CD4-positive, alpha-beta memory T cell (primary cell): ENCODE data around the gene MCM3AP. TPM values are rescaled to one million over a fixed set of nuclear protein-coding genes. Genes with fewer than 3 reads are reported as not detected.
"Not testable (repeated sequence)": the region's sequence is repeated elsewhere in the genome, so short reads cannot be mapped to it uniquely, and the experiment has no call there.

ENCODE experiments used
- CTCF ChIA-PET: fragments of 350-600 bp; sonication (Branson Sonifier 250); formaldehyde crosslinking; loops from one replicate; lab custom pipeline; 2021; ENCODE audit warnings: inconsistent platforms; ENCODE audit not compliant: partially characterized antibody; lab: Charles Lee
- POLR2A ChIA-PET: fragments of 350-600 bp; sonication (Branson Sonifier 250); formaldehyde crosslinking; loops from one replicate; lab custom pipeline; 2021; ENCODE audit not compliant: partially characterized antibody; lab: Charles Lee
- DNase-seq, 5 donors: peaks; one replicate each; pipeline versions ENCODE4 v3.0.0 to v3.0.0-alpha.2; 2020 to 2022; ENCODE audit warnings: mixed read lengths in 1 of 5
- H3K27ac ChIP-seq: one replicate; pipeline ENCODE4 v1.7.0; 2013; ENCODE audit warnings: low read depth, low read length
- H3K27me3 ChIP-seq: 2 replicates; pipeline ENCODE4 v1.7.0; 2013; ENCODE audit warnings: mild to moderate bottlenecking, low read length, moderate library complexity; ENCODE audit not compliant: insufficient read depth
- H3K36me3 ChIP-seq: 2 replicates; pipeline ENCODE4 v1.7.0; 2013; ENCODE audit warnings: mild to moderate bottlenecking, low read length, moderate library complexity; ENCODE audit not compliant: insufficient read depth
- H3K4me1 ChIP-seq: 2 replicates; pipeline ENCODE4 v1.7.0; 2013; ENCODE audit warnings: mild to moderate bottlenecking, low read length, moderate library complexity; ENCODE audit not compliant: insufficient read depth
- H3K4me3 ChIP-seq, 2 donors: one replicate each; pipeline ENCODE4 v1.7.0; 2013; ENCODE audit warnings: low read length in 2 of 2, mild to moderate bottlenecking in 1 of 2
- H3K9me3 ChIP-seq, 2 donors: one replicate each; pipeline ENCODE4 v1.7.0; 2013; ENCODE audit warnings: low read length in 2 of 2, control low read depth in 1 of 2; ENCODE audit not compliant: control insufficient read depth in 1 of 2
- H3K27ac Mint-ChIP-seq, 7 donors: one replicate each; pipeline ENCODE4 v1.8.0; 2020 to 2021; ENCODE audit warnings: mixed read lengths in 7 of 7, mild to moderate bottlenecking in 6 of 7, inconsistent platforms in 3 of 7, moderate library complexity in 3 of 7
- H3K27me3 Mint-ChIP-seq, 2 donors: one replicate each; pipeline ENCODE4 v1.8.0; 2020 to 2021; ENCODE audit warnings: mixed read lengths in 2 of 2
- H3K36me3 Mint-ChIP-seq, 2 donors: one replicate each; pipeline ENCODE4 v1.8.0; 2020 to 2021; ENCODE audit warnings: mixed read lengths in 2 of 2, inconsistent platforms in 1 of 2, mild to moderate bottlenecking in 1 of 2
- H3K4me1 Mint-ChIP-seq, 4 donors: one replicate each; pipeline ENCODE4 v1.8.0; 2020 to 2021; ENCODE audit warnings: mixed read lengths in 4 of 4, mild to moderate bottlenecking in 1 of 4
- H3K4me3 Mint-ChIP-seq, 8 donors: one replicate each; pipeline ENCODE4 v1.8.0; 2020 to 2021; ENCODE audit warnings: mixed read lengths in 8 of 8, mild to moderate bottlenecking in 7 of 8, moderate library complexity in 6 of 8, inconsistent platforms in 3 of 8
- H3K9me3 Mint-ChIP-seq, 8 donors: one replicate each; pipeline ENCODE4 v1.8.0; 2020 to 2021; ENCODE audit warnings: mixed read lengths in 8 of 8, mild to moderate bottlenecking in 5 of 8, inconsistent platforms in 3 of 8, moderate library complexity in 1 of 8
- intact Hi-C: fragments of 100-400 bp; cut with micrococcal nuclease; formaldehyde crosslinking; loops from one replicate; pipeline ENCODE4 v1.15.1; 2023
- polyA plus RNA-seq, 2 donors: library from polyadenylated mRNA; unstranded; fragments of 300-500 nt; fragmentation: Illumina TruSeq; gene quantifications; one replicate each; pipeline ENCODE4 v1.2.3, GENCODE V29; 2021
- total RNA-seq, 2 experiments: library from RNA; stranded (reverse); gene quantifications; one replicate each; pipeline ENCODE4 v1.2.3, GENCODE V29; 2021

The MCM3AP gene
- total and polyA plus RNA-seq, 4 experiments from 2014 or later: 14.9 to 168 (median 100) TPM

- intact Hi-C loops: no loop called here
- DNase-seq: no peak
- Mint-ChIP-seq H3K4me1 (peaks cover 0 to 1% (median 0%) of the 10 kb centered on the region in 4 donors), H3K4me3 (no peak overlapping the region), H3K27me3 (no peaks in the 10 kb centered on the region), H3K27ac (no peak overlapping the region), H3K9me3 (no peaks in the 10 kb centered on the region), H3K36me3 (peaks cover 0 to 2% of the 10 kb centered on the region in 2 donors)
- H3K9me3 ChIP-seq: no peaks in the 10 kb centered on the region
- POLR2A ChIA-PET: no interaction called here
- H3K4me1 ChIP-seq: no peaks in the 10 kb centered on the region
- no peak overlapping the region for H3K4me3 ChIP-seq
- no peaks in the 10 kb centered on the region for H3K36me3 ChIP-seq
- no peaks in the 10 kb centered on the region for H3K27me3 ChIP-seq
- no peak overlapping the region for H3K27ac ChIP-seq
- CTCF ChIA-PET: no interaction called here
Observed at GRCh38 chr21:46311568-46311967, 26.2 kb upstream of the MCM3AP start.

- H3K27me3 Mint-ChIP-seq, H3K36me3 Mint-ChIP-seq, H3K4me3 ChIP-seq, H3K4me1 Mint-ChIP-seq, H3K9me3 ChIP-seq, DNase-seq, H3K27me3 ChIP-seq, intact Hi-C loops, POLR2A ChIA-PET, H3K4me1 ChIP-seq, H3K4me3 Mint-ChIP-seq, H3K36me3 ChIP-seq, H3K27ac Mint-ChIP-seq, H3K27ac ChIP-seq, H3K9me3 Mint-ChIP-seq: not testable (repeated sequence)
- CTCF ChIA-PET: interaction anchor here (1.6 kb wide), 1 partner anchor 13 kb away, joined by 3 read pairs; the partner anchor contains the start of gene C21orf58
Observed at GRCh38 chr21:46310260-46310659, 24.8 kb upstream of the MCM3AP start.

GRCh38 chr21:46308431-46308830 is 23.0 kb upstream of the MCM3AP start:
- no peaks in the 10 kb centered on the region for H3K27me3 ChIP-seq
- no peaks in the 10 kb centered on the region for H3K36me3 ChIP-seq
- H3K4me3 Mint-ChIP-seq: no peak overlapping the region
- H3K9me3 Mint-ChIP-seq: no peaks in the 10 kb centered on the region
- H3K4me3 ChIP-seq: no peak overlapping the region
- intact Hi-C loops: no loop called here
- no peak overlapping the region for H3K27ac ChIP-seq
- POLR2A ChIA-PET: no interaction called here
- H3K27ac Mint-ChIP-seq: peak overlapping the region in 1 of 7 donors; percentile 60
- CTCF ChIA-PET: no interaction called here
- H3K4me1 ChIP-seq: no peaks in the 10 kb centered on the region
- H3K4me1 Mint-ChIP-seq: peaks cover 0 to 3% (median 0%) of the 10 kb centered on the region in 4 donors
- no peaks in the 10 kb centered on the region for H3K9me3 ChIP-seq
- H3K27me3 Mint-ChIP-seq: no peaks in the 10 kb centered on the region
- no peak for DNase-seq
- H3K36me3 Mint-ChIP-seq: peaks cover 2 to 7% of the 10 kb centered on the region in 2 donors

GRCh38 chr21:46307625-46308024 is 22.2 kb upstream of the MCM3AP start:
- Mint-ChIP-seq H3K4me1 (peaks cover 0 to 3% (median 0%) of the 10 kb centered on the region in 4 donors), H3K27me3 (no peaks in the 10 kb centered on the region), H3K4me3 (no peak overlapping the region), H3K36me3 (peaks cover 2 to 10% of the 10 kb centered on the region in 2 donors), H3K9me3 (no peaks in the 10 kb centered on the region), H3K27ac (peak overlapping the region in 1 of 7 donors; percentile 42)
- ChIA-PET POLR2A (no interaction called here), CTCF (no interaction called here)
- no peaks in the 10 kb centered on the region for H3K36me3 ChIP-seq
- no peaks in the 10 kb centered on the region for H3K9me3 ChIP-seq
- no peaks in the 10 kb centered on the region for H3K27me3 ChIP-seq
- no peak overlapping the region for H3K4me3 ChIP-seq
- DNase-seq: no peak
- intact Hi-C loops: no loop called here
- no peaks in the 10 kb centered on the region for H3K4me1 ChIP-seq
- no peak overlapping the region for H3K27ac ChIP-seq

- Histone ChIP-seq H3K27ac (no peak overlapping the region), H3K4me3 (no peak overlapping the region), H3K9me3 (no peaks in the 10 kb centered on the region), H3K27me3 (no peaks in the 10 kb centered on the region), H3K36me3 (no peaks in the 10 kb centered on the region), H3K4me1 (no peaks in the 10 kb centered on the region)
- peak overlapping the region in 1 of 7 donors; percentile 70 for H3K27ac Mint-ChIP-seq
- peaks cover 0 to 3% (median 0%) of the 10 kb centered on the region in 4 donors for H3K4me1 Mint-ChIP-seq
- no peaks in the 10 kb centered on the region for H3K27me3 Mint-ChIP-seq
- H3K4me3 Mint-ChIP-seq: no peak overlapping the region
- ChIA-PET POLR2A (no interaction called here), CTCF (no interaction called here)
- H3K9me3 Mint-ChIP-seq: no peaks in the 10 kb centered on the region
- H3K36me3 Mint-ChIP-seq: peaks cover 2 to 10% of the 10 kb centered on the region in 2 donors
- DNase-seq: peak in 3 of 5 donors; percentile 12 to 56 (median 43)
- intact Hi-C loops: no loop called here
Observed at GRCh38 chr21:46304955-46305354, 19.5 kb upstream of the MCM3AP start.

DNA sequence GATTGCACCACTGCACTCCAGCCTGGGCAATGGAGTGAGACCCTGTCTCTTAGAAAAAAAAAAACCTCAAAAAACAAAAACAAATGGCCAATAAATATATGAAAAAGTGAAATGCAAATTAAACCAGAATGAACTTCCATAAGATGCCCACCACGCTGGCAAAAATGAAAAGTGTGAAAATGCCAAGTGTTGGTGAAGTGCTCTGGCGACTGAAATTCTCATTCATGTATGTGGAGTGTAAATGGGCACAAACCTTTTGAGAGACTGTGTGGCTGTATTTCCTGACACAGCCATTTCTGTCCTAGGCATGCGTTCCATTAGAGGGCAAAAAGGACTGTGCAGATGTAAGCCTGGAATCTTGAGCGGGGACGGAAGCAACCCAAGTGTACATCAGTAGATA is 19.0 kb upstream of the MCM3AP start:
- Mint-ChIP-seq H3K9me3 (no peaks in the 10 kb centered on the region), H3K4me1 (peaks cover 0 to 3% (median 0%) of the 10 kb centered on the region in 4 donors), H3K27ac (peak overlapping the region in 1 of 7 donors; percentile 40), H3K36me3 (peaks cover 2 to 10% of the 10 kb centered on the region in 2 donors), H3K27me3 (no peaks in the 10 kb centered on the region), H3K4me3 (no peak overlapping the region)
- POLR2A ChIA-PET: no interaction called here
- Histone ChIP-seq H3K27me3 (no peaks in the 10 kb centered on the region), H3K4me1 (no peaks in the 10 kb centered on the region), H3K27ac (no peak overlapping the region), H3K36me3 (no peaks in the 10 kb centered on the region), H3K4me3 (no peak overlapping the region), H3K9me3 (no peaks in the 10 kb centered on the region)
- CTCF ChIA-PET: no interaction called here
- intact Hi-C loops: no loop called here
- DNase-seq: no peak

DNA sequence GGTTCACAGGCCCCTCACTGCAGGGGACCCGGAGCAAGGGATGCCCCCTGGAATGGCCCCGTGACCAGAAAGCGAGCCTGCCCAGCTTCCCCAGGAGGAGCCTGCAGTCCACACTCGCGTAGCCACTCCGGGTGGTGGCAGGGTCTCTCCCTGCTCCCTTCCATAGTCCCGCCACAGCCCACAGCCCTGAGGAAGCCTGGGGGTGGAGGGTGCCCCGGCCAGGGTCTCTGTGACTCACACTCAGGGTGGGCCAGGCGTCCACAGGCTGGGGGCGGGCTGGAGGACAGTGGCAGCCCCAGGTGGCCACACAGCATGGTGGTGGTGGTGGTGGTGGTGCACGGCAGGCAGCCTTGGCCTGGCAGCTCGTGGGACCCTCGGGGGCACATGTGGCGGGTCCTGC is 16.3 kb upstream of the MCM3AP start:
- Mint-ChIP-seq H3K27ac (no peak overlapping the region), H3K4me1 (peaks cover 3 to 8% (median 4%) of the 10 kb centered on the region in 4 donors), H3K9me3 (no peaks in the 10 kb centered on the region), H3K4me3 (no peak overlapping the region), H3K36me3 (peaks cover 0 to 10% of the 10 kb centered on the region in 2 donors), H3K27me3 (no peaks in the 10 kb centered on the region)
- CTCF ChIA-PET: no interaction called here
- H3K4me3 ChIP-seq: no peak overlapping the region
- H3K9me3 ChIP-seq: no peaks in the 10 kb centered on the region
- H3K36me3 ChIP-seq: no peaks in the 10 kb centered on the region
- H3K4me1 ChIP-seq: peaks cover 6% of the 10 kb centered on the region
- no peak for DNase-seq
- no peak overlapping the region for H3K27ac ChIP-seq
- no peaks in the 10 kb centered on the region for H3K27me3 ChIP-seq
- POLR2A ChIA-PET: no interaction called here
- intact Hi-C loops: no loop called here
